GM21723 (cell line): ENCODE results near the gene ATP8A1.
A peak's percentile ranks its signal among the peaks of the same experiment; 100 is the strongest.
"Not testable (repeated sequence)": the region's sequence is repeated elsewhere in the genome, so short reads cannot be mapped to it uniquely, and the experiment has no call there.

Experiments used
- ATAC-seq: cut with Tn5 transposase; IDR thresholded peaks from one replicate; pipeline ENCODE4 v1.9.1; 2021; ENCODE audit warnings: mild to moderate bottlenecking, moderate library complexity; ENCODE audit not compliant: unreplicated experiment

ATP8A1 gene

DNA sequence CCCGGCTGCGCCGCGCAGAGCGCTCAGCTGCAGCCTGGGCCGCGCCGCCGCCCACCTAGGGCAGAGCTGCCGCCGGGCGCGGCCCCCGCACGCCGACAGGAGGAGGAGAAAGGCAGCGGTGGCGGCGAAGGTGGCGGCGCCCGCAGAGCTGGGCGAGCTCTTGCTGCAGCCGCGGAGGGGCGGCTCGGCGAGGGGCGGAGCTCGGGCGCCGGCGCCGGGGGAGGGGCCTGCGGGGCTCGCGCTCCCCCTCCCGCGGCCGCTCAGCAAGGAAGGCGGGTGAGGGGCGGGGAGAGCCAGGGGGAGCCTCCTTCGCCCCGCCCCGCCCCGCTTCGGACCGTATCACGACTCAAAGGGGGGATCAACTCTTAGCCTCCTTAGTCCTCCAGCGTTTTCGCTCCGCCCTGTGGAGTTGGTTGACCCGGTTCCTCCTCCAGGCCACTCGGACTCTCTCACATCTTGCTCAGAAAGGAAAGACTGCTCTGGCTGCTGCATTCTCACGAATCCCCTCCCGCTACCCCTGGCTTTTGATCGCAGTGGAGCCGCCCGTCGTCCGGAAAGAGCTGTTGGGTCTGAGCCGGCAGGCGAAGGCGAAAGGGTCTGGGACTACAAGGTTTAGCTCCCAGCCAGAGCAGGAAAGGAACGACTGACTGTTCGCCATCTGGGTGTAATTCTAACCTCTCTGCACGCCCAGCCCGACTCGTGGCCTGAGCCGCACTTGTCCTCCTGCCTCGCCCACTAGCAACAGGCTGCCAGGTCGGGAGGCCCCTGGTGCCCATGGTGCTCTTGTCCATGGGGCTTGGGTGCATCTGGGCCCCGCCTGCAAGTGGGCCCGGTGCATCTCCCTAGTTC lies at the start of gene ATP8A1:
ATP8A1 (minus strand) TSS at position 162 of the 849 bp plus-strand sequence. CDS start 232 bp downstream, outside the sequence.
- ATAC-seq = peak; percentile 77

DNA sequence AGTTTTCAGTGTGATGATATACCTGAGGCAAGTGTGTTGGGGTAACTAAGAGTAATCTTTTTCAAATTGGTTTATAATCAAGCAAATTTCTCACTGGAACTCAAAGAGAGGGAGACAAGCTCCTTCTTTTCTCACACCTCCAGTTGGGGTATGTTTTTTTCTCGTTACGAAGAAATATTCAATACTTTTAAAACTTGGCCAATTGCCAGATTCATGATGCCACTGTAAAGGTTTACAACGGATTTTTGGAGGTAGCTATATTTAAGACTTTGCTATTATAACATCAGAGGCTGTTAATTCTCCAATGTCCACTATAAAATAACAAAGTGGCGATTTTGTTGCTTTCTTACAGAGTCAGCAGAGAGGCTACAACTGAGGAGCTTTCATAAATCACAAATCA lies 49.2 kb upstream of the ATP8A1 start:
- ATAC-seq = no peak

DNA sequence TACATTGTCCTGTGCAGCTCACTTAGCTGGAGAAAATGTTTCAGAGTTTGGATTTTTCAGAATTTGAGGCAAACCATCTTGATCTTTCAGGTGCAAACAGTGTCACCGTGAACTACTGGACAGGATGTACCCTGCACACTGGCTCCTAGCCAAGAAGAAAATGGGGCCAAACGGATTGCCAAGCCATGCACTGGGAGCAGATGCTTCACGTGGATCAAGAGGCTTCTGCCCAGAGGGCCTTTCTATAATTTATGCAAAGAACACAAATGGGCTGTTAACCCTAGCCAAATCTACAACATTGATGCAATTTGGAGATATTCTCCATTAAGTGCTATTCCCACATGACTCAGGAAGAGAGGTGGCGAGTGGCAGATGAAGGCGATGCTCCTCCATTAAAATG lies 46.9 kb upstream of the ATP8A1 start:
- ATAC-seq = no peak

DNA sequence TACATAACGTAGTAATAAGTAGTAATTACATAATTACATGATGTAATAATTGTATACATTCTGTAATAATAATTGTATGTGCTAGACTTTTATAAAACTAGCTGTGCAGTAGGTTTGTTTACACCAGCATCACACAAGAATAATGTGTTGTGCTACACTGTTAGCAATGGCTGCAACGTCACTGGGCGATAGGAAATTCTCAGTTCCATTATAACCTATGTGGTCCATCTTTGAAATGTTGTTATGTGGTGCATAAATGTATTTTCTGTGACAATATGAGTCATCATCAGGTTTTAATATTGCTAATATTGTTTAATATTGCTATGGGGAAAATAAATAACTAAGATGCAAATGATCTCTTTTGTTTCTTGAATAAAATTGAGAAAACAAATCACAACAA lies 46.0 kb upstream of the ATP8A1 start:
- ATAC-seq = no peak

DNA sequence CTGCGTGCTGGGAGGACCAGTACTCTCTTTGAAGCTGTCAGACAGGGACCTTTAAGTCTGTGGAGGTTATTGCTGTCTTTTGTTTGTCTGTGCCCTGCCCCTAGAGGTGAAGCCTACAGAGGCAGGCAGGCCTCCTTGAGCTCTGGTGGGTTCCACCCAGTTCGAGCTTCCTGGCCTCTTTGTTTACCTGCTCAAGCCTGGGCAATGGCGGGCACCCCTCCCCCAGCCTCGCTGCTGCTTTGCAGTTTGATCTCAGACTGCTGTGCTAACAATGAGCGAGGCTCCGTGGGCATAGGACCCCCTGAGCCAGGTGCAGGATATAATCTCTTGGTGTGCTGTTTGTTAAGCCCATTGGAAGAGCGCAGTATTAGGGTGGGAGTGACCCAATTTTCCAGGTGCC lies 44.9 kb upstream of the ATP8A1 start:
- ATAC-seq = not testable (repeated sequence)

DNA sequence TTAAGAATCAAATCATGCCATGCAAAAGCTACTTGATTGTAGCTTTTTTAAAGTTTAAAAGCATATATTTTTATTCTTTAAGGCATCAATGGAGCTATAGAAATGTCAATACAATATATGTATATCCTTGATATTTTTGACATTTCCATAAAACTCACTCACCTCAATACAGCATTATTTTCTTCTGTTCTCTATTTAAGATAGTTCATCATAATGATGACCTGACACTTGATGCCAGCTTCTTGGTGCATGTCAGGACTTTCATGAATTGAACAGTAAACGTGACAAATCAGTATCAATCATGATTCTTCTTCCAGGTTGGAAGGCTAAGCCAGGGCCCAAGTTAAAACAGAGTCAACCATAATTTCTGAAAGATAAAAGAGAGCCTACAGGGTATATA lies 33.6 kb upstream of the ATP8A1 start:
- ATAC-seq = no peak

DNA sequence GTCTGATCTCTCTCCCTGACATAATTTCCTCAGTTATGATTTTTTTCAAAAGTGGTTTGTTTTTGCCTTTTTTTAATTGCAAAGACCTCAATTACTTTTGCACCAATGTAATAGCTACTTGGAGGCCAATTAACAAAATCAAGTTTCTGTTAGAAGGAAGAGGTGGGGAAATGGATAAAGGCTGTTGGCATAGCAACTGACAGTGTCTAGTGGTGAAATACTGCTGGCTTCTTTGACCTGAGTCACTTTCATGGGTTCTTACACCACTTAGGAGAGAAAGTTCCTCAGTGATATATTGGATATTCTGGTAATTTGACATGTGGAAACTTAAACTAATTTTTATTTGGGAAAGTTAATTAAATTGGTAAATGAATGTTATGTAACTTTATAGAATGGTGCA lies 26.5 kb upstream of the ATP8A1 start:
- ATAC-seq = no peak

DNA sequence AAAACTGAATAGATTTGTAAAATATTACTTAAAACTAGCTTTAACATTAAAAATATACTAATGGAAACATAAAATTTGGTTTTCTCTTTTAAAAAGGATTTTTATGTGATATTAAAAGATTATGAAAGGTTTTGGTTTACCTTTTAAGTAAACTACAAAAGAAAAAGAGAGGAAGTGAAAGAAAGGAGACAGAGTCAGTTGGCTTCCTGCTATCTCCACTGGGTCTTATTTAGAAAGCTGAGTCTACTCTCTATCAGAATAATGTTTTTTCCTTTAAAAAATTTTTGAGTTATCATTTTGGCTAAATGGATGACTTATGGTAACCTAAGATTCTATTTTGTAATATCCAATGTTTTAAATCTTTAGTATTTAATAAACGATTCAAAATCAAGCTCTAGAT lies 21.6 kb upstream of the ATP8A1 start:
- ATAC-seq = peak; percentile 49

DNA sequence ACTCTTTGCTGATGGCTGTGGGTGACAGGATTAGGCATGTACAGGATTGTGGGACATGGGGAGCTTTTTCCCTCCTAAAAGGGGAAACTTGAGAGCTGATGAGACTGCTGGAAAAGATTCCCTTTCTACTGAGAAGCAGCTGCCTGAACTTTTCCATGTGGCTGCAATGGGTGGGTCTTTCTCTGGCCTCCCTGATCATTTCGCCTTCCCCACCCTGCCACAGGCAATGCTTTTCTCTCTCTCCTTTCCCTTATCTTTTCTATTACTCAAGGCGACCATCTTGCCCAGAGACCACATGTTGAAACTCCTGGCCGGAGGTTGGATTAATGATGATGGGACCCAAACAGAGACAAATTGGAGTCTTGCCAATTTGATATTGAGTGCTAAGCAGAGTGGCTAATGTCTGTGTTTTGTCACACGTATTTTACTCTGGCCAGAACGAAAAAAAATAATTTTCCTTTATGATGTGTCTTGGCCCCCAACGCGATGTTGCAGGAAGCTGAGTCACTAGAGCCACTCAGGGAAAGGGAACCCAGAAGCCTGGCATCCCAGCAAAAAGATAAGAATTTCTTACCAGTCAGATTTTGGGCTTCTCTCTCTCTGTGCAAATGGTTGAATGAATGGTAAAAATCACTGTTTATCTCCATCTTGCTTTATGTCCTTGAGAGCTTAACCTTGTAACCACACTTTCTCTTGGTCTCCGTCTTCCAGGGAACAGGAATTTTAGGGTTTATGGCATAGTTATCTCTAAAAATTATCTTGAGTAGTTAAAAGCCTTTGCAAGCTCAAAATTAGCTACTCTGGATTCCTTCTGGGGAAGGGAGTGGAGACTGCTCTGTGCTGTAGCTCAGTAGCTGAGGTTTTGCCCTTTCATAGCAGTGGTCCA lies 19.4 kb upstream of the ATP8A1 start:
- no peak for ATAC-seq

DNA sequence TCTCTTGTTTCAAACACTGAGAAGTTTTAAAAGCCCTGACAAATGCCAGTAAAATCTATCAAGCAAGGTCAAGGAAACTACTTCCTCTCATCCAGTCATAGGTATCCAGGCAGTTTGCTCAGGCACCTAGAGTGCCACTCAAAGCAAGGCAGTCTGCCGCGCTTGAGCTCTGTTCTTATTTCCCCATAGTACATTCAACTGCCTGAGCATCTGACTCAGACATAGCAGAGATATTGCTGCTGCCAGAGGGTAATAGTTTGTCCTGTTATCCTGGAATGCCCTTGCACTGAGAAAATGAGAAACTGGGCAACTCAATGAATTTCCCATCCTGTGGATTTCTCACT lies 16.1 kb upstream of the ATP8A1 start:
- no peak for ATAC-seq

DNA sequence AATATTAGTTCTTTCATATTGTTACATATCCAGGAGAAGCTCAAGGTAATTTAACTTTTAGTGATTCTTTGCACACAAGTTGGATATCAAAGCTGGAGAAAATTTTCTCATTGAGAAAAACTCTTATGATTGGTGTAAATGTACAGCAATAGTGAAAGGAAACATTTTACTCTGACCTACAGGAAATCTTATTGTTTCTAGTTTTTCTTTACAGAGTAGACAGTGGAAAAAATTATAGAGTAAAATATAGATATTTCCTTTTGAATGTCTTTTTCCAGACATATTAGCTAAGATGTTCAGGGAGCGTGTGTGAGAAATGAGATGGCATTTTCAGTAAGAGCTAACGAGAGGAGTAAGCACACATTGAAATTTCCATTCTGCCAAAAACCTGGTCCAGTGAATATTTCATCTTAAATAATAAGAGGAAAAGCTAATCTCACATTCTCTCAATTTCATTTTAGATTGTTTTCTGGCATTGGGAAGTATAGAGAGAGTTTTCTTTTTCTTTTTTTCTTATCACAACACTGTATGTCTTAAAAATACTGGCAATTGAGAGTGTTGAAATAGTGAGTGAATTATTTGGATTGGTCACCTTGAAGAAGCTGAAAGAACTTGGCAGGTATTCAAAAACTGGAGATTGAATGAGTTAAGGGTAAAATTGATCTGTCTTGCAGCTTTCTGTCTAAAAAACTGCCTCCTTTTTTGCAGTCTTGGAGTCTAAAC lies 15.6 kb upstream of the ATP8A1 start:
- ATAC-seq = no peak

DNA sequence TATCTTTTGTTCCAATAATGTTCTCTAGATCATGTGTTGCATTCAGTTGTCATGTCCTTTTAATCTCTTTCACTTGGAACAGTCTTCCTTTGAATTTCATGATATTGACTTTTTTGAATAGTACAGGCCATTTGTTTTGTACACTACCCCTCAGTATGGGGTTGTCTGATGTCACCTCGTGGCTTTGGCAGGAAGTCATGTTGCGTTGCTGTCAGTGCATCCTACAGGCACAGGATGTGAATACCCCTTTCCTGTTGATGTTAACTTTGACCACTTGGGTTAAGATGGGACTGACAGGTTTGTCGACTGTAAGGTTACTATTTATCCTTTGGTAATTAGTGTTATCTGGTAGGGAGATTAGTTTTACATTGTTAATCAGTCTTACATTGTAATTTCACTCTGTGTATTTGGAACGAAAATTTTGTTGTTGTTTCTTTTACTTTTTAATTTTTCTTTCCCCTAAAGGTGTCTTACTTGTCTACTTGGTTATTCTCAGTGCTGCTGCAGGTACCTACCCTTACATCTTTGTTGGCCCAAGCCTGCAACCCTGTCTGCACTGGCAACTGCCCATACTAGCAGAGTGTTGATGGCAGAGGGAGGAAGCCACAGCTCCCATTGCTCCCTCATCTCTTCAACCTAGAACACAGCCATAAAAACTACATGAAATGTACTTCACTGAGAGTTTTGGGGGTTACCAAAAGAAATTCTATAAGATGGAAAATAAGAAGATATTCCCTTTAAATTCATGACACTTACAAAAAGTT lies 14.7 kb upstream of the ATP8A1 start:
- ATAC-seq = peak; percentile 72

DNA sequence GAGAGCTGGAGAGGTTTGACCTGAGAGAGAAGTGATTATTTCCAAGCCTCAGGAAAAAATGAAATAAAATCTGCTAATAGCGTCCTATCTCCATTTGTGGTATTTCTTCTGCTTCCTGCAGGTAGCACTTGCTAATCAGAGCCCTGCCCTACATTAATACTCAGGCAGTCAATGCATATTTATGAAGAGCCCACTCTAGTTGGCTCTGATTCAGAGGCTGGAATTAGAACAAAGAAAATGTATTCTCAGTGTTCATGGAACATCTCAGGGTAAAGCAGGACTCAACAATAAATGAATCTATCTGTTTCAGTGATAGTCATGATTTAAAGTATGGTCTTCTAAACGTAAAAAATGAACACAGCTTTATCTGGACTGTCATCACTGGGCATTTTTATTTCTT lies 1.4 kb upstream of the ATP8A1 start:
- no peak for ATAC-seq

DNA sequence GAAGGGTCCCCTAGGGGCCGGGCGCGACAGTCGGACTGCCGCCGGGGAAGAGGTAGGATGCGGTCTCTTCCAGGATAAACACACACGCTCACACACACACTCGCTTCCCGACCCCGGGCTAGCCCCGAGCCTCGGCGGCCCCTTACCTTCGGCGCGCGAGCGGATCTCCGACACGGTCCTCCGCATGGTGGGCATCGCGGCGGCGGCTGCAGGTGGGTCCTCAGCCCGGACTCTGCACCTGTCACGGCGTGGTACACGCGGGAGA lies 294 bp downstream of the ATP8A1 start:
- no peak for ATAC-seq

DNA sequence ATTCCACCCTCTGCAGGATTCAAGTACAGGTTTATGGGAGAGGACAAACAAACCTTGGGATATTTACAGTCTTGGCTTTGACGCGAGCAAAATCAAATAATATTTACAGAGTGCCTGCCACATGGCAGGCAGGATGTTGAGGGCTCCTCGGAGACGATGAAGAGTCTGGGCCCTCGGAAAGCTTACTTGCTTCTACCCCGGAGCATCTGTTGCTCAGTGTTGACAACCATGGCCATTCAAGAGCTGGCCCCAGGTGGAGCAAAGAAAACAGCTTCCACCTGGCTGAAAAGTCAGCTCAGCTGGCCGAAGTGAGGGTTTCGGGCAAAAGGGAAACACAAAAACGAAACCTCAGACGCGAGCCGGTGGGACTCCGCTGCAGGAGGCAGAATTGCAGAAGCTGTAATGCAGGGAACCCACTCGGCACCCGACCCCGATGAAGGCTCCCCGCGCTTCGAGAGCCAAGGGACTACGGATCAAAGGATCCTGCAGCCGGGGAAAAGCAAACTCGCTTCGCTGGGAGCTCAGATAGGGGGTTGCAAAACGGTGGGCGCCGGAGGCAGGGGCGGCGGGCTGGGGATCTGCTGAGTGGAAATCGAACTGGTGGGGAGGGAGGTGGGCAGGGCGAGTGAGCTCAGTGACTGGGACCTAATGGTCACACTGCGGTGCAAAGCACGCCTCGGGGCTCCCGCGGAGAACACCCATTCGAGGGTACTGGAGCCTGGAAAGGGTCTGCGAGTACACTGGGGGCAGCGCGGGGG lies 805 bp downstream of the ATP8A1 start:
- ATAC-seq = peak; percentile 27

DNA sequence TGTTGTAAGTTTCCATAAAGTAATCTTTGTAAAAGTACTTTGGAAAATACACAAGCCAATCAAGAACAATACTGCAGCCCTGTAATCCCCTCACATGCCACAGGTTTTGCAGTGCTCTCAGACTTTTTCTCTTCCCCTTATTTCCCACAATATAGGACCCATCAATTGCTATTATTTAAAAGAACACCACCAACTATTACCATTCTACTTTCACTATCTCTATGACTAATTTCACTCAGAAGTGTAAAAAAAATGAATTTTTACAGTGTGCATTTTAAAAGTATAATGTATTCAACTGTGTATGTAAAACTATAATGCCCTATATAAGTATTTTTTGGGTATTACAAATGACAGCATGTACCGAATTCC lies 1.7 kb downstream of the ATP8A1 start:
- ATAC-seq = no peak

DNA sequence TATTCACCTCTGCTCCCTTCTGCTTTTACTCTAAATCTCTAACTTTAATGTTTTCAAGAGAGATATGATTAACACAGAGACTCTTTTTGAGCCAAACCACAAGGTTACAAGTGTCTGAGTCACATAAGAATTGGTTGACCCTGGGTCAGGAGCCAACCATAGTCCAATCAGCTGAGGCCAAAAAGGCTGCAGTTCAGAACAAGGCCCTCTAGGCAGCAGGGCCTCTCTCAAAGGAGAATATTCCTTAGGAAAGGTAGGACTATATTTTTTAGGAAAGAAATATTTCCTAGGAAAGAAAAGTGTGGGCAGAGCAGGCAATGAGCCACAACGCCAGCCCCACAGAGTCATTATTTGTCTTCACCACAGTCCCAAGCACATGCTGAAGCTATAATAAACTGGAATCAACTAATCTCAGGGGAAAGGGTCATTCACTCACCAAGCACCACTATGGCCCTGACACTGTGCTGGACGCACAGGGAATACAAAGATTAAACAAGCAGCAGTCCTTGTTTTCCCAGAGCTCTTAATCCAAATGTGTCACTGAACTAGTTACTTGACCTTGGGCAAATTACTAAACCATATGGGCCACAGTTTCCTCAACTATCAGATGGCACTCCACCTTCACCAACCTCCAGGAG lies 2.2 kb downstream of the ATP8A1 start:
- no peak for ATAC-seq

DNA sequence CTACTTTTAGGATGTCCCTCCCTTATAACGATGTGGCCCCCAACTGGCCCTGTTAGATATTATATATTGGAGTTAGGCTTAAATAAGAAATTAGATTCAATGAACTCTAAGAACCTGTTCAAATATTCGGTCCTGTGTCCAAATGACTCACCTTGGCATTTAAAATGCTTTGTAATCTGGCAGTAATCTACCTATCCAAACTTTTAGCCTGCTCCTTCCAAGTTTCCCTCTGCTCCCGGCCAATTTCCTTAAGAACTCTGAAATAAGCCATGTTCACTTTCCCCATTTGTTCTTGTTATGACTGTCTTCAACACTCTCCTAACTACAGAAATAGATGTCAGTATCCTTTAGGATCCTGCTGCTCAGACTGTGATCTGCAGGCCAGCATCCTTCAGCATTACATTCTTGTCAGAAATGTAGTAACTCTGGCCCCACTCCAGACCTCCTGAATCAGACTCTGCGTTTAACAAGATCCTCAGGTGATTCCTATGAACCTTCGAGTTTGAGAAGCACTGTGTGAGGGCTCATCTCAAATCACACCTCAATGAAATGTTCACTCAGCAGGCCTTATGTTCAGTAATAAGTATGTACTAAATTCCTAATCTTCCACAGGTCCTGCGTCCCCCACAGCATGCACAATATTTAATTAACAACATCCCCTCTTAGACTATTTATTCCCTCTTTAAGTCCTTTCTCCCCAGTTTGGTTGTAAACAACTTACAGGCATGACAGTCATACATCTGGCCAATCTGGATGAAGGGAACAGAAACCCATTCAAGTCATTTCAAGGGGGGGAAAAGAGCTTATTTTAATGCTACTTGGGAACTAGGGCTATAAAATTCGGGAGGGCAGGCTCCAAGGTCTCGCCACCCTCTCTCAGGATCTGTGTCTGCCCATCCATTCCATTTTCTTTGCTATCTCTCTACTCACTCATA lies 3.0 kb downstream of the ATP8A1 start:
- ATAC-seq = no peak
